ENCODE results near the gene ZNF503.

ZNF503 gene

GRCh38 chr10:75401569-75402485 lies at the start of gene ZNF503:
Gene ZNF503 (minus strand): TSS chr10:75401764. CDS start chr10:75401419, 345 bp downstream.
- DNase-seq (ENCODE audit: low read depth) = peak; percentile 61

- no peak for DNase-seq (ENCODE audit: low read depth)
These were observed 49.4 kb upstream of the ZNF503 start for GRCh38 chr10:75450644-75451640.

GRCh38 chr10:75450075-75450445 lies 48.5 kb upstream of the ZNF503 start:
- DNase-seq (ENCODE audit: low read depth) = no peak

- no peak for DNase-seq (ENCODE audit: low read depth)
These were observed 48.0 kb upstream of the ZNF503 start for GRCh38 chr10:75449382-75450074.

- no peak for DNase-seq (ENCODE audit: low read depth)
These were observed 46.6 kb upstream of the ZNF503 start for GRCh38 chr10:75448166-75448565.

- no peak for DNase-seq (ENCODE audit: low read depth)
These were observed 44.9 kb upstream of the ZNF503 start for GRCh38 chr10:75446508-75446907.

- no peak for DNase-seq (ENCODE audit: low read depth)
These were observed 43.3 kb upstream of the ZNF503 start for GRCh38 chr10:75444781-75445386.

- DNase-seq (ENCODE audit: low read depth) = no peak
These were observed 41.8 kb upstream of the ZNF503 start for GRCh38 chr10:75443362-75443761.

GRCh38 chr10:75441682-75442081 lies 40.1 kb upstream of the ZNF503 start:
- DNase-seq (ENCODE audit: low read depth) = no peak

- DNase-seq (ENCODE audit: low read depth) = no peak
These were observed 39.6 kb upstream of the ZNF503 start for GRCh38 chr10:75441196-75441595.

- DNase-seq (ENCODE audit: low read depth) = no peak
These were observed 38.8 kb upstream of the ZNF503 start for GRCh38 chr10:75440271-75440793.

- DNase-seq (ENCODE audit: low read depth) = no peak
These were observed 38.2 kb upstream of the ZNF503 start for GRCh38 chr10:75439811-75440210.

GRCh38 chr10:75438275-75438674 lies 36.7 kb upstream of the ZNF503 start:
- no peak for DNase-seq (ENCODE audit: low read depth)

GRCh38 chr10:75437693-75438092 lies 36.1 kb upstream of the ZNF503 start:
- DNase-seq (ENCODE audit: low read depth) = no peak

GRCh38 chr10:75436896-75437295 lies 35.3 kb upstream of the ZNF503 start:
- no peak for DNase-seq (ENCODE audit: low read depth)

- no peak for DNase-seq (ENCODE audit: low read depth)
These were observed 33.7 kb upstream of the ZNF503 start for GRCh38 chr10:75435291-75435690.

GRCh38 chr10:75434291-75434690 lies 32.7 kb upstream of the ZNF503 start:
- DNase-seq (ENCODE audit: low read depth) = no peak

GRCh38 chr10:75433216-75433615 lies 31.7 kb upstream of the ZNF503 start:
- no peak for DNase-seq (ENCODE audit: low read depth)

GRCh38 chr10:75432763-75433162 lies 31.2 kb upstream of the ZNF503 start:
- no peak for DNase-seq (ENCODE audit: low read depth)

- no peak for DNase-seq (ENCODE audit: low read depth)
These were observed 30.6 kb upstream of the ZNF503 start for GRCh38 chr10:75432176-75432575.
